ENCODE results near the gene NWD2.
"Not testable (repeated sequence)": the region's sequence is repeated elsewhere in the genome, so short reads cannot be mapped to it uniquely, and the experiment has no call there.

NWD2 gene, protein sequence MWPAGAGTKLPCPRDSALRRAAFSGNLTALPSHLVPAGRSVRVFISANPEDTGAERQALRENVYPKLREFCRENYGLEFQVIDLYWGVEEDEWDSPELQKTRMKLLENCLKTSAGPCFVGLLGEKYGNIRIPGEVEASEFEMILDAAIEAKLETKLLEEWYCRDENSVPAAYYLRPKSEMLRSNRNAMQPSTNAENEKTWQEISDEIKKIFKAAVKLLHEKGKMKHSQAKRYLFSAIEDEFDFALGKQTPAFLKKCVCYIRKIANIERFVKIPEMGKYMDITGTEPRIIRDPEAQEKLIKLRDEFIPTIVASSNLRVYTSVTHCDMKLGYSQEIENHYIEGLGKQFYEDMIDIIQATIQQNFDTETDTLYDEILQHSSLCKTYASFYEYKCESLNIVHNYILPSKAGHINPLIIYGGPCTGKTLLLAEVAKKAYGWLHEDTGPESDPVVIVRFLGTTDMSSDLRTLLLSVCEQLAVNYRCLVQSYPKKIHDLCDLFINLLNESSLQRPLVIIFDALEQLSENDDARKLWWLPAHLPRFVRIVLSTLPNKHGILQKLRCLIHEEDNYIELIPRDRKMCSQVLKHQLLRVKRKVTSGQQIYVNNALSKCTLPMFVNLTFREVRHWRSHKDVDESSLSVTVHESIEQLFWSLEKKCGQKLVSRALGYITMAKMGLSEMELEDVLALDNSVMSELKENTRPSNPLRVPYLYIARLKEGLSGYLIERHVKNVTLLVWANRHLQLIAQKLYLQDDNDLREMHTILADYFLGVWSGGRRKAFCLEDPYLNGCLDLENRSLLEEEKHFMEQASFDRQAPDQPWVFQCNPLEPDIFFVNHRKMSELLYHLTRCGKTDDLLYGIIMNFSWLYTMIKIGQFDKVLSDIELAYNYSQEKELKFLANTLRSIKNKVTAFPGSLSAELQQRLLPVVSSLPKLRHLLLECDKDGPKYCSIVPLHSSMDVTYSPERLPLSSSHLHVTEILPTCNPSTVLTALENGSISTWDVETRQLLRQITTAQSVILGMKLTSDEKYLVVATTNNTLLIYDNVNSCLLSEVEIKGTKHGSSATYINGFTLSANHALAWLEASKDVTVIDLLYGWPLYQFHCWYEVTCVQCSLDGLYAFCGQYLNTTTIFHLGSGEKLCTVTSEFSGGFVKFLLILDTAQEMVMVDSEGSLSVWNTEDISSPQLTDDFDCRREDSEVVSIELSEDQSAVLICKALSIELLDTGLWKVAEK (N-terminal part only)

DNA sequence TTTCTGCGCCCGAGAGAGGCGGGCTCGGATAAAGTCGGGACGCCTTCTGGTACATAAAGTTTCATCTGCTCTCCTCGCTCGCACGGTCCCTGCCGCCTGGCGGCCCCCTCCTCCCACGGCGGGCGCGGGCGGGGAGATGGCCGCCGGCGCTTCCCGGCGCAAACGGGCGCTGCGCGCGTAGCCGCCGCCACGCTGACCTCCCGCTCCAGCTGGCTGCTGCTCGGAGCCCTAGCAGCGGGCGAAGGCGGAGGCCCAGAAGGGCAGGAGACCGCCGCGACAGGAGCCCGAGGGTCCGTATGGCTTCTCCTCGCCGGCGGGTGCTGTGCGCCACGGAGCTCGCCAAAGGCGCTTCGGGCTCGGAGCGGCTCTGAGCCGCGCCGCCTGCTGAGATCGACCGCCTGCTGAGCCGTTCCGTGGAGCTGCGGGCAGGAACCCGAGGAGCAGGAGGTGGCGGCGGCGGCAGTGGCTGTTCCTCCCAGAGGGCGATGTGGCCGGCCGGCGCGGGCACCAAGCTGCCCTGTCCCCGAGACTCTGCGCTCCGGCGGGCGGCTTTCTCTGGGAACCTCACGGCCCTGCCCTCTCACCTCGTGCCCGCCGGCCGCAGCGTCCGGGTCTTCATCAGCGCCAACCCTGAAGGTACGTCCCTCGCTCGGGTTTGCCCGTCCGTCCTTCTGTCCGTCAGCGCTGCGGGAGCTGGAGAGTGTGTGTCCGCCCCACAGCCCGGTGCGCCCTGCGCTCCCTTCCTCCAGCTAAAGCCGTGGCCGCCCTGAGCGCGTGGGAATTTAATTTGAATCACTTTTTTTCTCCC, at the start of gene NWD2:
Gene NWD2 (plus strand): TSS at position 161 of the 808 bp plus-strand sequence. CDS start 325 bp downstream, at position 486.
- DNase-seq: no peak

DNA sequence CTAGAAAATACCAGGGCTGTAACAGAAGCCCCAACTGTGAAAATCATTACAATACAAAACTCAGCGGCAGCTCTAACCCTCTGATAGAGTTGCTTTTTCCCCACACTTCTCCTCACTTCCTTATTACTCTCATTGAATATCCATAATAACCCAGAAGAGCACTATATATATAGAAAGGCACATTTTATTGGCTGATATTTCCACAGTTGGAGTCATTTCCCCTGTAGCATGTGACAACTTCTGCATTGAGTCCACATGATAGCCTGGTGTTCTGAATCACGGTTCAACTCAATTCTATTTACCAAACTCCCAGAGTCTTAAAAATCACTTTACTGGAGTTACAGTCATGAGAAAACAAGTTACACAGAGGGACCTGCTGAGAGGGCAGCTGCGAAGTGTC, 46.6 kb upstream of the NWD2 start:
- DNase-seq: no peak

DNA sequence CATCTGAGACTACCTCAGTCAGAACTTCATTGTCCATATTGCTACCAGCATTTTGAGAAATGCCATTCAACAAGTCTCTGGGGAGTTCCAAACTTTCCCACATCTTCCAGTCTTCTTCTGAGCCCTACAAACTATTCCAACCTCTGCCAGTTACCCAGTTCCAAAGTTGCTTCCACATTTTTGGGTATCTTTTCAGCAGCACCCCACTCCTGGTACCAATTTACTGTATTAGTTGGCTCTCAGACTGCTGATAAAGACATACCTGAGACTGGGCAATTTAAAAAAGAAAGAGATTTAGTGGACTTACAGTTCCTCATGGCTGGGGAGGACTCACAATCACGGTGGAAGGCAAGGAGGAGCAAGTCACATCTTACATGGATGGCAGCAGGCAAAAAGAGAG, 39.8 kb upstream of the NWD2 start:
- DNase-seq: not testable (repeated sequence)

- DNase-seq: no peak
Observed at GRCh38 chr4:37216209-37216608, 28.3 kb upstream of the NWD2 start.

DNA sequence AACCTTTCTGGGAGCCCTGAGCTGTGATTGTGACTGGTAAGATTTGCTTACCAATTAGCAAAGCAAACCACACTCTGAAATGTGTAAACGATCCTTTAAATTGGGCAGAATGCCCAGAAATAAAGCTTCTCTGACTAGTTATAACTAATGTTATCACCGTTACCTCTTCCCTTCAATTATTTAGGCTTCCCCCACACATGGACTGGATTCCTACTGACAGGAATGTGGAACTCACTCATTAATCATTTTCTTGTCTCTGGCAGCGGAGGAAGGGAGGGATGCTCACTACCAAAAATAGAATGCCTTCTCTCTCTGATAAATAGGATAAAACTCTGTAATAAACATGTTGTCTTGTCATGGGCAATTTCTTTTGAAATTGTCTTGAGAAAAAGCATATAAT, 25.3 kb upstream of the NWD2 start:
- no peak for DNase-seq

- no peak for DNase-seq
Observed at GRCh38 chr4:37219990-37220389, 24.6 kb upstream of the NWD2 start.

GRCh38 chr4:37220685-37221084, 23.9 kb upstream of the NWD2 start:
- DNase-seq: no peak

GRCh38 chr4:37223732-37224131, 20.8 kb upstream of the NWD2 start:
- no peak for DNase-seq

DNA sequence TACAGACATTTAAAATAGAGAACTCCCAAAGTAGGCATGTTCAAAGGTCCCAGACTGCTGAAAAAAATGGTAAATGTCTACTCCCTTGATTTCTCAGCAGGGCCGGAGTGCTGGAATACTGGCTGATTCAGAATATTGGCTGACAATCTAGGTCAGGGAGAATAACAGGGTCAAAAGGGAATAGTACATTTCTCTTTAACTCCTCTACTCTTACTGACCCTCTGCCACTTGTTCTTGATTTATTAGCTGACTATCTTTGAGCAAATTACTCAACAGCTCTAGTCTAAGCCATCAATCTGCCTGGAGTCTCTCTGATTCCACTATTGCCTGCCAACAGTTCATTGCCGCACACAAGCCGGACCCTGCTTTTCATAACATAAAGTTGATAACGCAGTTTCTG, 19.7 kb upstream of the NWD2 start:
- no peak for DNase-seq

DNA sequence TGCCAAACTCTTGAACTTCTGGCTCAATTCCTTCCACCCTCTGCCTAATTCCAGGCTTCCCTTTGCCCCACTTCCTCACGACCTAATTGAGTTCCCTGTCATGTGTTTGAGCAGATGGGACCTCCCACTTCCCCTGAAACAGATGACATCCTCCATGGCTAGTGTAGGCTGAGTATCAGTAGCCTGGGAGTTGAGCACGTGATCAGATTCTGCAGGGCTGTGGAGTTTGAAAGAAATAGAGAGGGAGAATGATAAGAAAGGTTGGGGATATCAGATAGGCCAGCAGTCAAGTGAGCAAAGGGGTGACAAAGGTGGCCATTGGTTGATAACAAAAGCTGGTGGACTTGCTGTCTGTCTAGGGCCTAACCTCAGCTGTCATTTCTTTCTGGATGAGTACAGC, 18.8 kb upstream of the NWD2 start:
- DNase-seq: no peak

GRCh38 chr4:37232315-37232714, 12.2 kb upstream of the NWD2 start:
- DNase-seq: no peak

- DNase-seq: no peak
Observed at GRCh38 chr4:37236165-37236564, 8.4 kb upstream of the NWD2 start.

DNA sequence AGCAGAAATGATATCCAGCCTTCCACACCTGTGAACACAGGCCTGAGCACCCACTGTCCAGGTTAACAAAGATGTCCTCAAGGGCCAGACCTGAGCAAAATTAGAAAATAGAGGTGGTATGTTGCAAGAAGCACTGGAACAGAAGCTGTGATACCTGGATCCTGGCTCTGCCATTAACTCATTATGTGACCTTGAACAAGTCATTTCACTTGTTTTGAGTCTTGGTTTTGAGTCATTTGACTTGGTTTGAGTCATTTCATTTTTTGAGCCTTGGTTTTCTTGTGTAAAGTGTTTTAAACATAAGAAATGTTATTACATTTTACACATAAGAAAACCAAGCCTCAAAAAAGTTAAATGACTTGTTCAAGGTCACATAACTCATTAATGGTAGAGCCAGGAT, 2.9 kb upstream of the NWD2 start:
- DNase-seq: no peak

GRCh38 chr4:37243051-37243450, 1.5 kb upstream of the NWD2 start:
- no peak for DNase-seq

GRCh38 chr4:37243722-37244582, 591 bp upstream of the NWD2 start:
- no peak for DNase-seq

- no peak for DNase-seq
Observed at GRCh38 chr4:37245391-37245954, 930 bp downstream of the NWD2 start.

GRCh38 chr4:37246891-37247290, 2.3 kb downstream of the NWD2 start:
- DNase-seq: no peak

DNA sequence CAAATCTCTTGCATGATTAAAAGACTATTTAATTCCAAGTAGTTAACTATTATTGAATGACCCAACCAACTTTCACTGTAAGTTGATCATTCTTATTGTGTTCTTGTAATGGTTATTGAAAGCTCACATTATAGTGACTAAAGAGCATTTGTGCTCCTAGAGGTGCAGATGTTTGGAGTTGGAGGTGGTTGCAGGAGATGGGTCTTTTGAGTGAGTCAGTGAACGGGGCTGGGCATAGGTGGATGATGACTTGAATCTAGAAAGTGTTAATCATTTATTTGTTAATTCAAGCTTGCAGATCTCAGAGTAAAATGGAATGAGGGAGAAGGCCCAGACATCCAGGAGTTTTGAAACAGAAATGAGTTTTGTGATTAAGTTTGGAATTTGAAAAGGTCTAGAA, 13.7 kb downstream of the NWD2 start:
- no peak for DNase-seq

GRCh38 chr4:37268319-37268718, 23.8 kb downstream of the NWD2 start:
- no peak for DNase-seq

DNA sequence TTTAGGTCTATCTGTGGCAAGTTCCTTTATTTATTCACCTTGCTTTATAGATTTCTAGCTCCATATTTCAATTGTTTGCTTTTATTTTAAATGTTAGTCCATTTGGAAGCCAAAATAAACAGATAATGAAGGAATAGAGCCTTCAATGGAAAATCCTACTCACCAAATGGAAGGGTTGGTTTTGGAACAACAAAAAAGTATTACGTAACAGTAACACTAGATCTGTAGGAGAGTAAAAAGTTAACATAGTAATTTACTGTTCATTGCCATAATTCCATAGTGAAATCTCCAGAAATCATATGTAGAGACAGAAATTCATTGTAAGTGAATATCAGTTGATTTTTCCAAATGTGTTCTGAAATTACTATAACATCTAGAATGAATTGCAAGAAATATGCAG, 34.6 kb downstream of the NWD2 start:
- DNase-seq: no peak
